ENCODE measurements around the gene LMNTD2.

The LMNTD2 gene

GRCh38 chr11:528815-529727 is 31.5 kb downstream of the LMNTD2 start:
- no peak overlapping the region for H3K4me2 ChIP-seq (ENCODE audit: low read length, poor library complexity, severe bottlenecking)
- H2AFZ ChIP-seq (ENCODE audit: low read depth, low read length): no peak overlapping the region
- peaks cover 27 to 50% of the 10 kb centered on the region in 2 experiments for H3K36me3 ChIP-seq (ENCODE audit: control insufficient read depth in 1 of 2, insufficient read depth in 2 of 2, low read depth in 1 of 2, low read length in 2 of 2)
- no peak overlapping the region for H2BK5ac ChIP-seq (ENCODE audit: low read depth, low read length, poor library complexity, severe bottlenecking)
- no peak overlapping the region for H3K4me3 ChIP-seq (ENCODE audit: insufficient read depth in 1 of 2, low read depth in 1 of 2, low read length in 2 of 2)
- H2BK12ac ChIP-seq (ENCODE audit: low read length in 2 of 2): no peak overlapping the region
- no peak overlapping the region for H2BK120ac ChIP-seq (ENCODE audit: low read depth, low read length)
- H3K4ac ChIP-seq (ENCODE audit: low read depth in 1 of 2, low read length in 2 of 2): no peak overlapping the region
- no peak overlapping the region for H3K27ac ChIP-seq (ENCODE audit: low read length, poor library complexity, severe bottlenecking)
- no peak overlapping the region for H2AK5ac ChIP-seq (ENCODE audit: low read length, severe bottlenecking)
- peak overlapping the region; percentile 9 for H4K91ac ChIP-seq (ENCODE audit: low read length)
- H3K23ac ChIP-seq (ENCODE audit: low read length in 2 of 2): no peak overlapping the region
- no peak overlapping the region for H3K9ac ChIP-seq (ENCODE audit: low read length)
- H4K8ac ChIP-seq (ENCODE audit: low read length): no peak overlapping the region
- no peak overlapping the region for H2BK15ac ChIP-seq (ENCODE audit: low read depth, poor library complexity, severe bottlenecking)
- peaks cover 10% of the 10 kb centered on the region for H3K79me1 ChIP-seq (replicated peaks; ENCODE audit: low read length, poor library complexity, severe bottlenecking)
- 85% methylated on average over 28 of the region's 29 CpGs for WGBS
- H3K14ac ChIP-seq (ENCODE audit: low read length in 2 of 2): no peak overlapping the region
- H3K18ac ChIP-seq (ENCODE audit: low read depth in 1 of 2, low read length in 2 of 2): no peak overlapping the region
- peaks cover 10% of the 10 kb centered on the region for H3K4me1 ChIP-seq (ENCODE audit: control insufficient read depth, insufficient read depth, low read depth, low read length)
- no peaks in the 10 kb centered on the region for H3K9me3 ChIP-seq (ENCODE audit: control insufficient read depth, low read length)
- H3K27me3 ChIP-seq (ENCODE audit: control insufficient read depth in 1 of 2, insufficient read depth in 1 of 2, low read length in 2 of 2): no peaks in the 10 kb centered on the region
- DNase-seq: no peak

- Histone ChIP-seq H4K8ac (ENCODE audit: low read length) (no peak overlapping the region), H3K4me3 (ENCODE audit: insufficient read depth in 1 of 2, low read depth in 1 of 2, low read length in 2 of 2) (no peak overlapping the region)
Measured at GRCh38 chr11:528166-528814, 32.2 kb downstream of the LMNTD2 start.

DNA sequence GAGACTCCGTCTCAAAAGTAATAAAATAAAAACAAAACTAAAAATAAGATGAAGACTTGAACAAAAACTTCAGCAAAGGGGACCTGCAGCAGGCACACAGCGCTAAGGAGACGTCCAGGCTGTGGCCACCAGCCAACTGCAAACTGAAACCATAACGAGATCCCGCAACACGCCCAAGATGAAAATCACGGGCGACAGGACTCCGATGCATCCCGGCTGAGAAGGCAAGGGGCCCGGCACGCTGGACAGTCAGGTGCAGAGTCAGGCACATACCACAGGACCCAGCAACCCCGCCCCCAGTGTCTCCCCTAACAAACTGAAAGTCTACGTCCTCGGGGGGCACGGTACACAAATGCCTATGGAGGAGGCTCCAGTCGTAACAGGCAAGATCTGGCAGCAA is 34.3 kb downstream of the LMNTD2 start:
- Histone ChIP-seq H3K36me3 (ENCODE audit: control insufficient read depth in 1 of 2, insufficient read depth in 2 of 2, low read depth in 1 of 2, low read length in 2 of 2) (peaks cover 3 to 22% of the 10 kb centered on the region in 2 experiments), H3K23ac (ENCODE audit: low read length in 2 of 2) (peak overlapping the region in 1 of 2 experiments; percentile 89), H3K4ac (ENCODE audit: low read depth in 1 of 2, low read length in 2 of 2) (no peak overlapping the region), H3K9ac (ENCODE audit: low read length) (no peak overlapping the region), H2AK5ac (ENCODE audit: low read length, severe bottlenecking) (no peak overlapping the region), H2BK15ac (ENCODE audit: low read depth, poor library complexity, severe bottlenecking) (no peak overlapping the region), H2AFZ (ENCODE audit: low read depth, low read length) (no peak overlapping the region), H2BK5ac (ENCODE audit: low read depth, low read length, poor library complexity, severe bottlenecking) (no peak overlapping the region), H3K79me1 (replicated peaks; ENCODE audit: low read length, poor library complexity, severe bottlenecking) (peaks cover 2% of the 10 kb centered on the region), H4K91ac (ENCODE audit: low read length) (no peak overlapping the region), H2BK12ac (ENCODE audit: low read length in 2 of 2) (no peak overlapping the region), H3K27me3 (ENCODE audit: control insufficient read depth in 1 of 2, insufficient read depth in 1 of 2, low read length in 2 of 2) (no peaks in the 10 kb centered on the region), H3K9me3 (ENCODE audit: control insufficient read depth, low read length) (no peaks in the 10 kb centered on the region), H3K4me1 (ENCODE audit: control insufficient read depth, insufficient read depth, low read depth, low read length) (no peaks in the 10 kb centered on the region), H3K4me2 (ENCODE audit: low read length, poor library complexity, severe bottlenecking) (no peak overlapping the region), H3K27ac (ENCODE audit: low read length, poor library complexity, severe bottlenecking) (no peak overlapping the region), H3K4me3 (ENCODE audit: insufficient read depth in 1 of 2, low read depth in 1 of 2, low read length in 2 of 2) (no peak overlapping the region), H3K14ac (ENCODE audit: low read length in 2 of 2) (no peak overlapping the region), H4K8ac (ENCODE audit: low read length) (no peak overlapping the region), H2BK120ac (ENCODE audit: low read depth, low read length) (no peak overlapping the region), H3K18ac (ENCODE audit: low read depth in 1 of 2, low read length in 2 of 2) (no peak overlapping the region)
- no peak for DNase-seq
- whole genome bisulfite sequencing: 93% methylated on average over 17 of the region's 17 CpGs

More at GRCh38 chr11:528166-528814, 32.2 kb downstream of the LMNTD2 start:
- no peak overlapping the region for H2AFZ ChIP-seq (ENCODE audit: low read depth, low read length)
- H3K18ac ChIP-seq (ENCODE audit: low read depth in 1 of 2, low read length in 2 of 2): no peak overlapping the region
- H4K91ac ChIP-seq (ENCODE audit: low read length): peak overlapping the region; percentile 9
- H3K23ac ChIP-seq (ENCODE audit: low read length in 2 of 2): no peak overlapping the region
- H3K79me1 ChIP-seq (replicated peaks; ENCODE audit: low read length, poor library complexity, severe bottlenecking): peaks cover 8% of the 10 kb centered on the region
- 91% methylated on average over 30 of the region's 30 CpGs for WGBS
- no peak for DNase-seq
- no peak overlapping the region for H3K4me2 ChIP-seq (ENCODE audit: low read length, poor library complexity, severe bottlenecking)
- H3K9ac ChIP-seq (ENCODE audit: low read length): no peak overlapping the region
- H3K4me1 ChIP-seq (ENCODE audit: control insufficient read depth, insufficient read depth, low read depth, low read length): peaks cover 4% of the 10 kb centered on the region
- H3K4ac ChIP-seq (ENCODE audit: low read depth in 1 of 2, low read length in 2 of 2): no peak overlapping the region
- H3K36me3 ChIP-seq (ENCODE audit: control insufficient read depth in 1 of 2, insufficient read depth in 2 of 2, low read depth in 1 of 2, low read length in 2 of 2): peaks cover 21 to 43% of the 10 kb centered on the region in 2 experiments
- H3K27me3 ChIP-seq (ENCODE audit: control insufficient read depth in 1 of 2, insufficient read depth in 1 of 2, low read length in 2 of 2): no peaks in the 10 kb centered on the region
- H2BK15ac ChIP-seq (ENCODE audit: low read depth, poor library complexity, severe bottlenecking): no peak overlapping the region
- no peak overlapping the region for H3K27ac ChIP-seq (ENCODE audit: low read length, poor library complexity, severe bottlenecking)
- H3K9me3 ChIP-seq (ENCODE audit: control insufficient read depth, low read length): no peaks in the 10 kb centered on the region
- no peak overlapping the region for H2BK12ac ChIP-seq (ENCODE audit: low read length in 2 of 2)
- H3K14ac ChIP-seq (ENCODE audit: low read length in 2 of 2): no peak overlapping the region
- H2BK5ac ChIP-seq (ENCODE audit: low read depth, low read length, poor library complexity, severe bottlenecking): no peak overlapping the region
- H2BK120ac ChIP-seq (ENCODE audit: low read depth, low read length): no peak overlapping the region
- no peak overlapping the region for H2AK5ac ChIP-seq (ENCODE audit: low read length, severe bottlenecking)

DNA sequence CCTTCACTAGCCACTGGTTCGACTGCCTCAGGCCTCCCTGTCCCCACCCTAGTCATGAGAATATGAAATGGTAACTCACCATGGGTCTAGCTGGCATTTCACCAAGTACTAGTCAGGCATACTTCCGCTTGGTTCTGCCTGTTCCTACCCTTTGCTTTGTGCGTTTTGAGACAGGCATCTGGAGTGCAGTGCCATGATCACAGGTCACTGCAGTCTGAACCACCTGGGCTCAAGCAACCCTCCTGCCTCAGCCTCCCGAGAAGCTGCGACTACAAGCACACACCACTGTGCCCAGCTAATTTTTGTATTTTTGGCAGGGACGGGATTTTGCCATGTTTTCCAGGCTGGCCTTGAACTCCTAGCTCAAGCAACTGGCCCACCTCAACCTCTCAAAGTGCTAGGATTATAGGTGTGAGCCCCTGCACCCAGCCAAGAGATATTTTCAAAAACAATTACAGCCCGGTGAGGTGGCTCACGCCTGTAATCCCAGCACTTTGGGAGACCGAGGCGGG is 39.3 kb downstream of the LMNTD2 start:
- Histone ChIP-seq H3K18ac (ENCODE audit: low read depth in 1 of 2, low read length in 2 of 2) (no peak overlapping the region), H4K8ac (ENCODE audit: low read length) (no peak overlapping the region), H3K79me1 (replicated peaks; ENCODE audit: low read length, poor library complexity, severe bottlenecking) (peaks cover under 1% of the 10 kb centered on the region), H3K27ac (ENCODE audit: low read length, poor library complexity, severe bottlenecking) (no peak overlapping the region), H3K4me1 (ENCODE audit: control insufficient read depth, insufficient read depth, low read depth, low read length) (peaks cover 13% of the 10 kb centered on the region), H3K36me3 (ENCODE audit: control insufficient read depth in 1 of 2, insufficient read depth in 2 of 2, low read depth in 1 of 2, low read length in 2 of 2) (peaks cover 0 to 3% of the 10 kb centered on the region in 2 experiments), H2BK15ac (ENCODE audit: low read depth, poor library complexity, severe bottlenecking) (no peak overlapping the region), H3K4me2 (ENCODE audit: low read length, poor library complexity, severe bottlenecking) (no peak overlapping the region), H2AK5ac (ENCODE audit: low read length, severe bottlenecking) (no peak overlapping the region), H3K4me3 (ENCODE audit: insufficient read depth in 1 of 2, low read depth in 1 of 2, low read length in 2 of 2) (no peak overlapping the region), H3K4ac (ENCODE audit: low read depth in 1 of 2, low read length in 2 of 2) (no peak overlapping the region), H3K9ac (ENCODE audit: low read length) (no peak overlapping the region), H2BK12ac (ENCODE audit: low read length in 2 of 2) (no peak overlapping the region), H3K27me3 (ENCODE audit: control insufficient read depth in 1 of 2, insufficient read depth in 1 of 2, low read length in 2 of 2) (no peaks in the 10 kb centered on the region), H3K14ac (ENCODE audit: low read length in 2 of 2) (no peak overlapping the region), H3K9me3 (ENCODE audit: control insufficient read depth, low read length) (peaks cover 2% of the 10 kb centered on the region), H4K91ac (ENCODE audit: low read length) (no peak overlapping the region), H2BK120ac (ENCODE audit: low read depth, low read length) (no peak overlapping the region), H2AFZ (ENCODE audit: low read depth, low read length) (no peak overlapping the region), H3K23ac (ENCODE audit: low read length in 2 of 2) (no peak overlapping the region), H2BK5ac (ENCODE audit: low read depth, low read length, poor library complexity, severe bottlenecking) (no peak overlapping the region)
- 97% methylated on average over 9 of the region's 10 CpGs for WGBS
- no peak for DNase-seq
